ENCODE results near the gene MPC1.

DNA sequence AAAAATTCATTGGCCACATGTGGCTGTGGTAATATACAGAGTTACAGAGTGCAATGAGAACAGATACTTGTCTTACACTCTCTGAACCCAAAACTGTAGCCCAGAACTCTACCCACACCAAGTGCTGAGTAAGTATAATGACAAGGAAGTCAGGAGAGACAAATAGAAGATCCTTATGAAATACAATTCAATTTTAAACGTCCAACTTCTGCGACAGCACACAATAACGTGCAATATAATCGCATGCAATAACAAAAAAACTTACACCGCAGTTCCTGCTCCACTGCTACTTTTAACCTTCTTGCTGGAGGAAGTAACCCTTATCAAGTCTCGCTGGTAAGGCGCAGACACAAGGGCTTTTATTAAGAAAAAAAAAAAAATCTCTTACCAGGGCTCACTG lies 41.3 kb downstream of the MPC1 start:
- TF ChIP-seq, protein P1, sequence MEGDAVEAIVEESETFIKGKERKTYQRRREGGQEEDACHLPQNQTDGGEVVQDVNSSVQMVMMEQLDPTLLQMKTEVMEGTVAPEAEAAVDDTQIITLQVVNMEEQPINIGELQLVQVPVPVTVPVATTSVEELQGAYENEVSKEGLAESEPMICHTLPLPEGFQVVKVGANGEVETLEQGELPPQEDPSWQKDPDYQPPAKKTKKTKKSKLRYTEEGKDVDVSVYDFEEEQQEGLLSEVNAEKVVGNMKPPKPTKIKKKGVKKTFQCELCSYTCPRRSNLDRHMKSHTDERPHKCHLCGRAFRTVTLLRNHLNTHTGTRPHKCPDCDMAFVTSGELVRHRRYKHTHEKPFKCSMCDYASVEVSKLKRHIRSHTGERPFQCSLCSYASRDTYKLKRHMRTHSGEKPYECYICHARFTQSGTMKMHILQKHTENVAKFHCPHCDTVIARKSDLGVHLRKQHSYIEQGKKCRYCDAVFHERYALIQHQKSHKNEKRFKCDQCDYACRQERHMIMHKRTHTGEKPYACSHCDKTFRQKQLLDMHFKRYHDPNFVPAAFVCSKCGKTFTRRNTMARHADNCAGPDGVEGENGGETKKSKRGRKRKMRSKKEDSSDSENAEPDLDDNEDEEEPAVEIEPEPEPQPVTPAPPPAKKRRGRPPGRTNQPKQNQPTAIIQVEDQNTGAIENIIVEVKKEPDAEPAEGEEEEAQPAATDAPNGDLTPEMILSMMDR (IDR thresholded peaks at IDR 0.05; ENCODE audit: poor library complexity, severe bottlenecking), result no peak
- TF ChIP-seq, protein P2, sequence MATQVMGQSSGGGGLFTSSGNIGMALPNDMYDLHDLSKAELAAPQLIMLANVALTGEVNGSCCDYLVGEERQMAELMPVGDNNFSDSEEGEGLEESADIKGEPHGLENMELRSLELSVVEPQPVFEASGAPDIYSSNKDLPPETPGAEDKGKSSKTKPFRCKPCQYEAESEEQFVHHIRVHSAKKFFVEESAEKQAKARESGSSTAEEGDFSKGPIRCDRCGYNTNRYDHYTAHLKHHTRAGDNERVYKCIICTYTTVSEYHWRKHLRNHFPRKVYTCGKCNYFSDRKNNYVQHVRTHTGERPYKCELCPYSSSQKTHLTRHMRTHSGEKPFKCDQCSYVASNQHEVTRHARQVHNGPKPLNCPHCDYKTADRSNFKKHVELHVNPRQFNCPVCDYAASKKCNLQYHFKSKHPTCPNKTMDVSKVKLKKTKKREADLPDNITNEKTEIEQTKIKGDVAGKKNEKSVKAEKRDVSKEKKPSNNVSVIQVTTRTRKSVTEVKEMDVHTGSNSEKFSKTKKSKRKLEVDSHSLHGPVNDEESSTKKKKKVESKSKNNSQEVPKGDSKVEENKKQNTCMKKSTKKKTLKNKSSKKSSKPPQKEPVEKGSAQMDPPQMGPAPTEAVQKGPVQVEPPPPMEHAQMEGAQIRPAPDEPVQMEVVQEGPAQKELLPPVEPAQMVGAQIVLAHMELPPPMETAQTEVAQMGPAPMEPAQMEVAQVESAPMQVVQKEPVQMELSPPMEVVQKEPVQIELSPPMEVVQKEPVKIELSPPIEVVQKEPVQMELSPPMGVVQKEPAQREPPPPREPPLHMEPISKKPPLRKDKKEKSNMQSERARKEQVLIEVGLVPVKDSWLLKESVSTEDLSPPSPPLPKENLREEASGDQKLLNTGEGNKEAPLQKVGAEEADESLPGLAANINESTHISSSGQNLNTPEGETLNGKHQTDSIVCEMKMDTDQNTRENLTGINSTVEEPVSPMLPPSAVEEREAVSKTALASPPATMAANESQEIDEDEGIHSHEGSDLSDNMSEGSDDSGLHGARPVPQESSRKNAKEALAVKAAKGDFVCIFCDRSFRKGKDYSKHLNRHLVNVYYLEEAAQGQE (IDR thresholded peaks at IDR 0.05; ENCODE audit: borderline replicate concordance), result no peak
- TF ChIP-seq POLR2AphosphoS5 (IDR thresholded peaks at IDR 0.05) (no peak), RAD21 (conservative IDR thresholded peaks at IDR 0.05) (no peak)
